HepG2 (cell line): ENCODE data around the gene COA3. TPM values are rescaled to one million over a fixed set of nuclear protein-coding genes. Genes with fewer than 3 reads are reported as not detected.

Source experiments
- FOXK1 ChIP-seq: sonication (generic); formaldehyde crosslinking; IDR thresholded peaks from 2 replicates; pipeline ENCODE4 v1.4.0; 2020; ENCODE audit warnings: low read depth, missing genetic modification reagents, borderline replicate concordance
- GABPB1 ChIP-seq: IDR thresholded peaks from 2 replicates; pipeline ENCODE4 v1.6.1; 2016; ENCODE audit warnings: mild to moderate bottlenecking, missing genetic modification reagents, moderate library complexity, missing compliant biosample characterization
- ISL2 ChIP-seq: sonication (generic); formaldehyde crosslinking; IDR thresholded peaks from 2 replicates; pipeline ENCODE4 v1.5.0; 2020; ENCODE audit warnings: missing genetic modification reagents
- KDM5B ChIP-seq: sonication (generic); formaldehyde crosslinking; IDR thresholded peaks from 2 replicates; pipeline ENCODE4 v1.4.0; 2020; ENCODE audit warnings: missing genetic modification reagents, mild to moderate bottlenecking, borderline replicate concordance
- KMT2A ChIP-seq: sonication (generic); formaldehyde crosslinking; IDR thresholded peaks from 2 replicates; pipeline ENCODE4 v1.4.0; 2020; ENCODE audit warnings: missing genetic modification reagents
- NFATC3 ChIP-seq: sonication (generic); formaldehyde crosslinking; IDR thresholded peaks from 2 replicates; pipeline ENCODE4 v1.5.1; 2020; ENCODE audit warnings: mild to moderate bottlenecking, missing genetic modification reagents
- PAF1 ChIP-seq: IDR thresholded peaks from 2 replicates; pipeline ENCODE4 v1.6.1; 2016; ENCODE audit warnings: missing genetic modification reagents, missing compliant biosample characterization
- PAX8 ChIP-seq: sonication (generic); formaldehyde crosslinking; IDR thresholded peaks from 2 replicates; pipeline ENCODE4 v1.8.0; 2022; ENCODE audit warnings: mild to moderate bottlenecking, missing genetic modification reagents, borderline replicate concordance
- POLR2AphosphoS2 ChIP-seq: IDR thresholded peaks from 2 replicates; pipeline ENCODE4 v1.6.1; 2011; ENCODE audit warnings: low read depth, low read length, improper control_type of control experiment
- REPIN1 ChIP-seq: sonication (generic); formaldehyde crosslinking; IDR thresholded peaks from 2 replicates; pipeline ENCODE4 v1.8.0; 2022; ENCODE audit warnings: missing genetic modification reagents, low read depth, mild to moderate bottlenecking, borderline replicate concordance
- SMARCC2 ChIP-seq: fragments of 450-650 bp; IDR thresholded peaks from 2 replicates; pipeline ENCODE4 v1.6.1; 2017; ENCODE audit warnings: antibody characterized with exemption, mild to moderate bottlenecking
- SOX6 ChIP-seq, 2 experiments: fragments of 450-650 bp in 1 of 2; sonication (generic) in 1 of 2; formaldehyde crosslinking in 1 of 2; IDR thresholded peaks; 2 replicates each; pipeline versions ENCODE4 v1.4.0 to v1.6.1; 2017 to 2020; ENCODE audit warnings: antibody characterized with exemption in 1 of 2, mild to moderate bottlenecking in 1 of 2, missing genetic modification reagents in 1 of 2
- SPEN ChIP-seq: sonication (generic); formaldehyde crosslinking; IDR thresholded peaks from 2 replicates; pipeline ENCODE4 v1.5.1; 2020; ENCODE audit warnings: low read depth, mild to moderate bottlenecking, missing genetic modification reagents
- ZNF33B ChIP-seq: sonication (generic); formaldehyde crosslinking; IDR thresholded peaks from 2 replicates; pipeline ENCODE4 v1.5.1; 2020; ENCODE audit warnings: mild to moderate bottlenecking, missing genetic modification reagents
- ZNF484 ChIP-seq: sonication (generic); formaldehyde crosslinking; IDR thresholded peaks from 2 replicates; pipeline ENCODE4 v1.5.1; 2020; ENCODE audit warnings: mild to moderate bottlenecking, low read depth, missing genetic modification reagents, borderline replicate concordance
- polyA plus RNA-seq, 8 experiments: library from polyadenylated mRNA; depleted of rRNA in 3 of 8; stranded (reverse) in 7 of 8; unstranded in 1 of 8; fragments of >200 nt; fragmentation: Illumina TruSeq in 4 of 8; extraction: Trizol in 4 of 8; gene quantifications; 2 replicates each; pipeline versions ENCODE4 v1.2.1 to v1.2.3, GENCODE V29; 2011 to 2016; ENCODE audit warnings: low read depth in 4 of 8, missing spikeins in 1 of 8, mixed read lengths in 1 of 8; ENCODE audit not compliant: insufficient read depth in 1 of 8
- total RNA-seq, 5 experiments: library from RNA; depleted of rRNA; stranded (reverse); fragments of >200 nt; fragmentation: Illumina TruSeq; extraction: Trizol; gene quantifications; 2 replicates each; pipeline ENCODE4 v1.2.3, GENCODE V29; 2016; ENCODE audit warnings: low read depth in 1 of 5
- TF ChIP-seq, protein P1 (sequence below): sonication (generic); formaldehyde crosslinking; IDR thresholded peaks from 2 replicates; pipeline ENCODE4 v1.9.0; 2021; ENCODE audit warnings: mild to moderate bottlenecking, missing genetic modification reagents
- TF ChIP-seq, protein P2 (sequence below): sonication (generic); formaldehyde crosslinking; IDR thresholded peaks from 2 replicates; pipeline ENCODE4 v1.4.0; 2020; ENCODE audit warnings: missing genetic modification reagents, mild to moderate bottlenecking, borderline replicate concordance
- TF ChIP-seq, protein P3 (sequence below): sonication (generic); formaldehyde crosslinking; IDR thresholded peaks from 2 replicates; pipeline ENCODE4 v1.4.0; 2020; ENCODE audit warnings: missing genetic modification reagents

Gene COA3
- total and polyA plus RNA-seq, 2 of the 13 experiments (the other 11 are each of a cell fraction or from before 2014, with no cell fraction given): 133 to 202 TPM

DNA sequence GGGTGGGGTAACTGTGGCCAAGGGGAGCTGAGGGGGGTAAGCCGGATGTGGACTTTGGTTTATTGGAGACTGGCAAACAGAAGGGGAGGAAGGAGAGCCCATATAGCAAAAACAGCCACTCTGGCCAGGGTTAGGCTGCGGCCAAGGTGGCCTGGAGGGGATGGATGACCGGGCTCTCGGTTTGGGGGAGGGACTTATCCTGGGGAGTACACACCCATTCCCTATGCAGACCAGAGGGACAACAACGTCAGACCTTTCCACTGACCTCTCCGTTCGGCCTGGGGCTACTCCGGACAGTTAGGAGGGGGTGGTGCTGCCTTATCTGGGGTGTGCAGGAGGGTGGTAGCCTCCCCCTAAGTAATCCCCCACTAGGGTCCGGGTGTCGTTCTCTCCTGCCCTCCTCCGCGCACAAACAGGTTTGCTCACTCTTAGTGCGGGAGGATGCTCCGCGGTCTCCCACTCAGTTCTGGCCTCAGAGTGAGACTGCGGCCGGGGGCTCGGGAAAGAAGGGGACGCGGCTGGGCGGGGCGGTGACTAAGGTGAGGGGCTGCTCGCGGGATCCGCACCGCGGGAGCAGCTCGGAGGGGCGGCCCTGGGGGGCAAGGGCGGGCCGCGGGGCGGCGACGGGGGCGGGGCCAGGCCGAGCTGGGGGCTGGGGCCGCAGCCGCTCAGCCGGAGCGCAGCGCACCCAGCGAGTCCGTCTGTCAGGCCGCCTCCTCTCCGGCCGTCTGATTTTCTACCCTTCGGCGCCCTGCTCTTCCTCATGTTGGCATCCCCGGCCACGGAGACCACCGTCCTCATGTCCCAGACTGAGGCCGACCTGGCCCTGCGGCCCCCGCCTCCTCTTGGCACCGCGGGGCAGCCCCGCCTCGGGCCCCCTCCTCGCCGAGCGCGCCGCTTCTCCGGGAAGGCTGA is 18.3 kb downstream of the COA3 start, which contains the start of gene WNK4 (continued):
- TF ChIP-seq KMT2A (CRISPR knock-in tag) (no peak; the same call in 1 of the 2 replicates), ISL2 (CRISPR knock-in tag) (peak; percentile 49), PAX8 (CRISPR knock-in tag) (0 out of 2 replicates have a peak, but pooled peaks have one; percentile 18), ZNF33B (no peak), GABPB1 (CRISPR knock-in tag) (peak; percentile 75), REPIN1 (CRISPR knock-in tag) (peak; percentile 91; the same call in 1 of the 2 replicates), SMARCC2 (no peak), ZNF484 (CRISPR knock-in tag) (no peak; the same call in 1 of the 2 replicates), FOXK1 (peak; percentile 77), KDM5B (CRISPR knock-in tag) (peak; percentile 57; the same call in 1 of the 2 replicates), POLR2AphosphoS2 (no peak), SOX6 (IDR thresholded peaks at IDR 0.05) (no peak), SOX6 (CRISPR knock-in tag; IDR thresholded peaks at IDR 0.05) (peak; percentile 83), PAF1 (CRISPR knock-in tag) (peak; percentile 96), NFATC3 (CRISPR knock-in tag) (no peak), SPEN (CRISPR knock-in tag) (peak; percentile 71)
- TF ChIP-seq, protein P1, sequence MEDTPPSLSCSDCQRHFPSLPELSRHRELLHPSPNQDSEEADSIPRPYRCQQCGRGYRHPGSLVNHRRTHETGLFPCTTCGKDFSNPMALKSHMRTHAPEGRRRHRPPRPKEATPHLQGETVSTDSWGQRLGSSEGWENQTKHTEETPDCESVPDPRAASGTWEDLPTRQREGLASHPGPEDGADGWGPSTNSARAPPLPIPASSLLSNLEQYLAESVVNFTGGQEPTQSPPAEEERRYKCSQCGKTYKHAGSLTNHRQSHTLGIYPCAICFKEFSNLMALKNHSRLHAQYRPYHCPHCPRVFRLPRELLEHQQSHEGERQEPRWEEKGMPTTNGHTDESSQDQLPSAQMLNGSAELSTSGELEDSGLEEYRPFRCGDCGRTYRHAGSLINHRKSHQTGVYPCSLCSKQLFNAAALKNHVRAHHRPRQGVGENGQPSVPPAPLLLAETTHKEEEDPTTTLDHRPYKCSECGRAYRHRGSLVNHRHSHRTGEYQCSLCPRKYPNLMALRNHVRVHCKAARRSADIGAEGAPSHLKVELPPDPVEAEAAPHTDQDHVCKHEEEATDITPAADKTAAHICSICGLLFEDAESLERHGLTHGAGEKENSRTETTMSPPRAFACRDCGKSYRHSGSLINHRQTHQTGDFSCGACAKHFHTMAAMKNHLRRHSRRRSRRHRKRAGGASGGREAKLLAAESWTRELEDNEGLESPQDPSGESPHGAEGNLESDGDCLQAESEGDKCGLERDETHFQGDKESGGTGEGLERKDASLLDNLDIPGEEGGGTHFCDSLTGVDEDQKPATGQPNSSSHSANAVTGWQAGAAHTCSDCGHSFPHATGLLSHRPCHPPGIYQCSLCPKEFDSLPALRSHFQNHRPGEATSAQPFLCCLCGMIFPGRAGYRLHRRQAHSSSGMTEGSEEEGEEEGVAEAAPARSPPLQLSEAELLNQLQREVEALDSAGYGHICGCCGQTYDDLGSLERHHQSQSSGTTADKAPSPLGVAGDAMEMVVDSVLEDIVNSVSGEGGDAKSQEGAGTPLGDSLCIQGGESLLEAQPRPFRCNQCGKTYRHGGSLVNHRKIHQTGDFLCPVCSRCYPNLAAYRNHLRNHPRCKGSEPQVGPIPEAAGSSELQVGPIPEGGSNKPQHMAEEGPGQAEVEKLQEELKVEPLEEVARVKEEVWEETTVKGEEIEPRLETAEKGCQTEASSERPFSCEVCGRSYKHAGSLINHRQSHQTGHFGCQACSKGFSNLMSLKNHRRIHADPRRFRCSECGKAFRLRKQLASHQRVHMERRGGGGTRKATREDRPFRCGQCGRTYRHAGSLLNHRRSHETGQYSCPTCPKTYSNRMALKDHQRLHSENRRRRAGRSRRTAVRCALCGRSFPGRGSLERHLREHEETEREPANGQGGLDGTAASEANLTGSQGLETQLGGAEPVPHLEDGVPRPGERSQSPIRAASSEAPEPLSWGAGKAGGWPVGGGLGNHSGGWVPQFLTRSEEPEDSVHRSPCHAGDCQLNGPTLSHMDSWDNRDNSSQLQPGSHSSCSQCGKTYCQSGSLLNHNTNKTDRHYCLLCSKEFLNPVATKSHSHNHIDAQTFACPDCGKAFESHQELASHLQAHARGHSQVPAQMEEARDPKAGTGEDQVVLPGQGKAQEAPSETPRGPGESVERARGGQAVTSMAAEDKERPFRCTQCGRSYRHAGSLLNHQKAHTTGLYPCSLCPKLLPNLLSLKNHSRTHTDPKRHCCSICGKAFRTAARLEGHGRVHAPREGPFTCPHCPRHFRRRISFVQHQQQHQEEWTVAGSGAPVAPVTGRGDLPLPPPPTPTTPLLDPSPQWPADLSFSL (CRISPR knock-in tag): peak; percentile 69; the same call in 1 of the 2 replicates
- TF ChIP-seq, protein P2, sequence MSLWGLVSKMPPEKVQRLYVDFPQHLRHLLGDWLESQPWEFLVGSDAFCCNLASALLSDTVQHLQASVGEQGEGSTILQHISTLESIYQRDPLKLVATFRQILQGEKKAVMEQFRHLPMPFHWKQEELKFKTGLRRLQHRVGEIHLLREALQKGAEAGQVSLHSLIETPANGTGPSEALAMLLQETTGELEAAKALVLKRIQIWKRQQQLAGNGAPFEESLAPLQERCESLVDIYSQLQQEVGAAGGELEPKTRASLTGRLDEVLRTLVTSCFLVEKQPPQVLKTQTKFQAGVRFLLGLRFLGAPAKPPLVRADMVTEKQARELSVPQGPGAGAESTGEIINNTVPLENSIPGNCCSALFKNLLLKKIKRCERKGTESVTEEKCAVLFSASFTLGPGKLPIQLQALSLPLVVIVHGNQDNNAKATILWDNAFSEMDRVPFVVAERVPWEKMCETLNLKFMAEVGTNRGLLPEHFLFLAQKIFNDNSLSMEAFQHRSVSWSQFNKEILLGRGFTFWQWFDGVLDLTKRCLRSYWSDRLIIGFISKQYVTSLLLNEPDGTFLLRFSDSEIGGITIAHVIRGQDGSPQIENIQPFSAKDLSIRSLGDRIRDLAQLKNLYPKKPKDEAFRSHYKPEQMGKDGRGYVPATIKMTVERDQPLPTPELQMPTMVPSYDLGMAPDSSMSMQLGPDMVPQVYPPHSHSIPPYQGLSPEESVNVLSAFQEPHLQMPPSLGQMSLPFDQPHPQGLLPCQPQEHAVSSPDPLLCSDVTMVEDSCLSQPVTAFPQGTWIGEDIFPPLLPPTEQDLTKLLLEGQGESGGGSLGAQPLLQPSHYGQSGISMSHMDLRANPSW: no peak; the same call in 1 of the 2 replicates
- TF ChIP-seq, protein P3, sequence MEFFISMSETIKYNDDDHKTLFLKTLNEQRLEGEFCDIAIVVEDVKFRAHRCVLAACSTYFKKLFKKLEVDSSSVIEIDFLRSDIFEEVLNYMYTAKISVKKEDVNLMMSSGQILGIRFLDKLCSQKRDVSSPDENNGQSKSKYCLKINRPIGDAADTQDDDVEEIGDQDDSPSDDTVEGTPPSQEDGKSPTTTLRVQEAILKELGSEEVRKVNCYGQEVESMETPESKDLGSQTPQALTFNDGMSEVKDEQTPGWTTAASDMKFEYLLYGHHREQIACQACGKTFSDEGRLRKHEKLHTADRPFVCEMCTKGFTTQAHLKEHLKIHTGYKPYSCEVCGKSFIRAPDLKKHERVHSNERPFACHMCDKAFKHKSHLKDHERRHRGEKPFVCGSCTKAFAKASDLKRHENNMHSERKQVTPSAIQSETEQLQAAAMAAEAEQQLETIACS (CRISPR knock-in tag): peak; percentile 38; the same call in 1 of the 2 replicates
